Epidermal melanocyte (primary cell): ENCODE results near the gene C4orf50.
A peak's percentile ranks its signal among the peaks of the same experiment; 100 is the strongest.

Source experiments
- DNase-seq: peaks from one replicate; pipeline ENCODE4 v3.0.0; 2011; ENCODE audit warnings: low spot score; ENCODE audit not compliant: insufficient read length

C4orf50 gene

DNA sequence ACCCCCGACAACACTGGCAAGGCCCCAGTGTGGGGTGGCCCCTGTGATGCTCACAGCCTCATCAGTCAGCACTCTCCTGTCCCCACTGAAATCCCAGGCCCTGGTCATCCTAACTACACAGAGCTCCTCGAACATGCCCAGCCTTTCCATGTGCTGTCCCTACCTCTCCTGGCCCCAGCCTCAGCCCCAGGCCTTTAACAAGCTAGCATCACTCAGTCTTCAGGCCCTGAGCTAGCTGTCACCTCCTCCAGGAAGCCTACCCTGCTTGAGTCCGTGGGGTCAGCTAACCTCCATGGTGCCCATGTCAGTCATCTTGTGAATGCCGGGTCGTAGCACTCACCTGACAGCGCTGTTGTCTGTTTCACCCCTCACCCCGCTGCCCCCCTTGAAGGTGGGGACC is 25.6 kb upstream of the C4orf50 start:
- DNase-seq = no peak

DNA sequence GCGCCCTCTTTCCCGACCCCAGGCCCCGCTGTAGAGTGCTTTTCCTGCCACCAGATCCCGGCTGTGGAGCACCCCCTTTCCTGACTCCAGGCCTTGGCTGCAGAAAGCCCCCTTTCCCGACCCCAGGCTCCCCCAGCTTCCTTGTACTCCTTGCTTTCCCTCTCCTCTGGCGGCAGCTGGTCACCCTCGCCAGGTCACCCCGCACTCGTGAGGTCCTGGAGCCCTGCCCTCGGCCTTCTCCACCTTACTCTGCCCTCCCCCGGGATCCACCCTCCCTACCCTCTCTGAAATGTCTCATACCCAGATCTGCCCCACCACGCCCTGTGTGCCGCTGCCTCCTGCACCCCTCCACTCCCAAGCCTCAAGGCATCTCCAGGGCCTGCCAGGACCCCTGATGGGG is 25.0 kb upstream of the C4orf50 start:
- DNase-seq = no peak

DNA sequence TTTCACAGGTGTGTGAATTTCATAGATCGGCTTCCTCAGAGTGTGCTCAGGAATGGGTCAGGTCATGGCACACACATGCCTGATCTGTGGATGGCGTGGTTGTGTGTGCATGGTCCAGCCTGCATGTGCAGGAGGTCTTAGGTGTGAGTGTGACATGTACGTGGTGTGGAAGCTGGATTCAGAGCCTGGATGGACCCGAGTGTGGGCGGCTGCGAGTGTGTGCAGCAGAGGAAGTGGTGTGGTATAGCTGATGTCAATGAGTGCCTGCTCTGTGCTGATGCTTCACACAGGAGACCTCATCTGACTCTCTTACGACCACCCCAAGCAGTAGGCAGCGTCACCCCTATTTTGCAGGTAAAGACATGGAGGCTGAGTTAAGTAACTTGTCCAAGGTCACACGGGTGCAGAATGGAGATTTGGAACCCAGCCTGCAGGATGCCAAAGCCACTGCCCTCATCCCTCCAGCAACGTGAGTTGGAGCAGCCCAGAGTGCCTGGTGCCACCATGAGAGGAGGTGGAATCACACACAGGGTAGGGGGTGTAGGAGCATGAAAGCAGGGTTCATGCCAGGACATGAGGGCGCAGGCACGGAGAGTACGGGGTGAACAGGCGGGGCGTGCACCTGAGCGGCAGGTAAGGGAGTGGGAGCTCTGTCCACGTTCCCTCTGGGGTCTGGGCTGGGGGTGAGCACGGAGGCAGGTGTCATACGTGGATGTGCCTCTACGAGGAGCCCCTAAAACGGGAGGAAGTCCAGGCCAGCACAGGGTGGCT is 24.2 kb upstream of the C4orf50 start:
- no peak for DNase-seq

GRCh38 chr4:6041800-6042199 is 23.6 kb upstream of the C4orf50 start:
- no peak for DNase-seq

DNA sequence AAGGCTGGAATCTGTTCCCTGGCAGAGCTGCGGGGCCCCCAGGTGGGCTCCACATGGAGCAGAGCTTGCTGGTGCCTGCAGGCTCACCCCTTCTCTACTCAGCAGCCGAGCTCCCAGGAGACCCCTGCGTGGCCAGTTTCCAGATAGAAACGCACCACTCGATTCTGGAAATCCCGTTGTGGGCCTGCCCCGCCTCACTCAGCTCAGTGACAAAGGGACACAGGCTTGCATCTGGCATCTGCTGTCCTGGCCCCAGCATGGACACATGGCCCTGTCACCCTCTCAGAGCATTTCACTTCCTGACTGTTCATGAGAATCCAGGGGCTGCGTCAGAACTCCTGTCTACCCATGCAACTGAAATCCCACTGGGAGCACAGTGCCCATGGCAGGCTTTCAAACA is 20.5 kb upstream of the C4orf50 start:
- DNase-seq = no peak

- DNase-seq = no peak
These were observed 17.6 kb upstream of the C4orf50 start for GRCh38 chr4:6035786-6036185.

DNA sequence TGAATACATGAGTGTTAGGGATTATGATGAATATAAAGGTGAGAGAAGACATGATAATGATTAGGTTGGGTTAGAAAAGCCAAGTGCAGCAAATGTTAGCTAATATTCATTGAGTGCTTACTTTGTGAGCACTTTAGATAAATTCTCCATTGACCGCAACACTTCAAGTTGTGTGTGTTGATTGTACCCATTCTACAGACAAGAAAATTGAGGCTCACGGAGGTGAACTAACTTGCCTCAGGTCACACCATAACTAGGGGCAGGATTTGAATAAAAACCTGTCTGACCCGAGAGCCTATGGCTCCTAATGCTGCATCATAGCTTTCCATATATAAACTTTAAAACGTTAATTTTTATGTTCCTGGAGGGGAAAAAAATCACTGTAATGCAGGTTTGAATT is 15.2 kb upstream of the C4orf50 start:
- no peak for DNase-seq

DNA sequence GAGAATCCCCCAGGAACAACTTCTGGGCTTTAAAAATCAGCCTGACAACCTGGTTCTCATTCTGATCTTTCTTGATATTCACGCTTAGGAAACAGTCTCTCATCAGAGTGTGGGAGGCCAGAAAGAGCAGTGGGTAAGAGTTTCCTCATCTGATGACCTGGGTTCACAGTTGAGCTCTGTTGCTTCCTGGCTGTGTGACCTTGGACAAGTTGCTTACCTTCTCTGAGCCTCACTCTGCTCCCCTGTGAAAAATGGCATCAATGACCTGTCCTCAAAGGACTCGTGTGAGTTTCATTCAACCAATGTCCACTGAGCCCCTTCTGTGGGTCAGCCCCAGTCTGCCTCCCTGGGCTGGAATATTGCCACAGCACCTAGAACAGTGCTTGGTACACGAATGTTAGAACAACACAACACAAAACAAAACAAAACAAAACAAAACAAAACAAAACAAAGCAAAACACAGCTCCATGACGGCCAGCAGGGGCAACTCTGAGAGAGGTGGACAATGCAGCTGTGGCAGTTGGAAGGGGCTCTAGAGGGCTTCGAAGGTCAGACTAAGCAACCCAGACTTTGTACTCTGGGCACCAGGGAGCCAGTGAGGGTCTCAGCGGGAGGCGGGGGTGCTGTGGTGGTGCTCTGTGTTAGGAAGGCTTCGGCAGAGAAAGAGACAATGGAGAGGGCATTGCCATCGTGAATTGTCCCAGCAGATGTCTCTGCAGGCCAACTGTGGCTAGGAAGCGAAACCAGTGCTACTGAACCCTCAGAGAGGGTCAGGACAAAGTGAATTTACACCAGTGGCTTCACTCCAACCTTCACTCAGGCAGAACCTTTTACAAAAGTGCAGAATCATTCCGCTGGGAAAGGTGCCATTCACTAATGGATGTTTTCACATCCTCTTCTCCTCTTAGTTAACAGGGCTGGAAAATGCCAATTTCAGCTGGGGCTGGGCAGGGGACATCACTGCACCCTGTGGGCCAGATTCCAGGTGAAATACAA is 14.3 kb upstream of the C4orf50 start:
- no peak for DNase-seq

GRCh38 chr4:6031846-6032245 is 13.6 kb upstream of the C4orf50 start:
- DNase-seq = no peak

DNA sequence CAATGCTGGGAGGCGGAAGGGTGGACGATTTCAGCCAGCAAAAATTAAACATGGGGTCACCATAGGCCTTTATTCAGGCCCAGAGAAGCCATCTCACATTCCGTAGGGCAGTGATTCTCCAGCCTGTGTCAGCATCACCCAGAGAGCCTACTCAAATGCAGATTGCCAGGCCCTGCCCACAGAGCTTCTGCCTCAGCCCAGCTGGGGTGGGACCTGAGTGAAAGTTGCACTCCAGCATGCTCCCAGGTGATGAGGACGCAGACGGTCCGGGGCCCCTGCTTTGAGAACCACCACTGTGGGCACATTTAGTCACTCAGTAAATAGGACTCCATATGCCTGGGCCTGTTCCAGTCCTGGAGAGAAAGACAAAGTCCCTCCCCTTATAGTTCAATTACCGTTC is 12.4 kb upstream of the C4orf50 start:
- no peak for DNase-seq

DNA sequence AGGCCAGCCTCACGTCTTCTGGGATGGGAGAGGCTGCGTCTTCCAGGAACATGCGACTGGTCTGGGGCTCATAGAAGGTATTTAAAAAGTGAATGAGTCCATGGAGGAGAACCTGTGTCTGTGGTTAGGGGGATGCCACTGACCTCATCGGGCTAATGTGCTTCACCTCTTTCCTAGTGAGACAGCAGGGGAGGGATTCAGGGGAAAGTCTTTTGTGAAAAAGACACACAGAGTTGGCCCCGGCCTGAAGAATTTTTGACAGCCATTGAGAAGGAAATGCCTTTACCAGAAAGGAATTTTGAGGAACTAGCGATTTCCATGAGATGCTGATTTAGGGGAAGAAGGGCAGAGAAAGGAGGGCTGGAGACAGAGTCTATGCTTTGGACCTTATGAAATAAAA is 11.0 kb upstream of the C4orf50 start:
- DNase-seq = no peak

- DNase-seq = no peak
These were observed 9.9 kb upstream of the C4orf50 start for GRCh38 chr4:6028168-6028567.

DNA sequence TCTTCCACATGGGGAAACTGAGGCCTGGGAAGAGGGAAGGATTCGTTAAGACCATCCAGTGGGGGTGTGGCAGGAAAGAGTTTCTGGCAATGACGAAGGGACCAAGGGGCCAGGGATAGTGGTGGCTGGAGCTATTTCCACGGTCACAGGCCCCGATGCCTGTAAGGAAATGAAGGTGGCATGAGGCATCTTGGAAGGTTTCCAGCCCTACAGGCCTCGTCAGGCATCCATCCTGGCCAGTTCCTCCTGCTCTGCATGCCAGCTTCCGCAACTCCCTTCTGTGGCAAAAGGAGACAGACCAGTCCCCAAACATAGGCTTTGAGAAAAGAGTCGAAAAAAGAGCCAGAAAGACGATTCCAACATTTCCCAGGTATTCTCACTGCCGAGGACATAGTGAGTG is 9.2 kb upstream of the C4orf50 start:
- no peak for DNase-seq

- no peak for DNase-seq
These were observed 6.2 kb upstream of the C4orf50 start for GRCh38 chr4:6024313-6024960.

DNA sequence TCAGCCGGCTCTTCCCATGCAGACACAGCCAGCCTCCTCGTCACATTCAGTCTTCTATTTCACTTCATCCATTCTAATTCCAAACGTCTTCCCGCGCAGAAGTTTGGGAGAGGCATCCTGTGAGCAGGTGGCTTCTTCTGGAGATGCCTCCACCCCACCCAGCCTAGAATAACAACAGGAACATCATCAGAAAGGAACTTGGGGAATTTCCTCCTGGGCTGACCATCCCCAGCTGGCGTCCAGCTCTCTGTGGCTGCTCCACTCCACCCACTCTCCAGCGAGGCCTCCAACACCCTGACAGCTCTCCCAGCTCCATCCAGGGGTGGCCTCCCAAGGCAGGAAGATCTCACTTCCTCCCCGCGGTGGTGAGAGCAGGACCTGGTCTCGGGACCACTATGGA is 5.5 kb upstream of the C4orf50 start:
- DNase-seq = no peak

DNA sequence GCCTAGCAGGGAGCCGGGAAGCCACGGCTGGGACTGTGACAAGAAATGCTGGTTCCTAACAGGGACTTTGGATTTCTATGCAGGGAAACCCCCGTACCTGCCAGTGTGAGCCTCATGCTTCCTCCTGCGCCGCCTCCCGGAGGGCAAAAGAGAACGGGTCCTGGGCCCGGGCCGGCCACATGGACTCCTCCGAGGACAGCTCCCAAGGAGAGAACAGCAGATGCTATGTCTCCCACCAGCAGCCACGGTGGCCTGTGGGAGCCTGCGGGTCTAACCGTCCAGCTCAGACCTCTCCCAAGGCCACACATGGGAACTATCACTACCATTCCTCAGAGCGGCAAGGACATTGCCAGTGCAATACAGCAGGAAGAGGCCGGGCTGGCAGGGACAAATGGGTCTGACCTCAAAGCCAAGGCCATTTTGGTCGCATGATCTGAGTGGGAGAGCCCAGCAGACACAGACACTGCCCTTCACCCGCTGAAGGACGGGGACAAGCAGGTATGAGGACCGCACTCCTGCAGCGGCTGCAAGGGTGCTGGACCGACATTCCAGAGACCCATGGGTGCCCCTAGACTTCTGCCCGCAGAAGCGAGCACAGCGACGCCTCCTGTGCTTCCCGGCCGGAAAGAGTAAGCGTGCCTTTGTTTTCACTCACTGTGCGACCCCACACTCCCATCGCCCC is 4.5 kb upstream of the C4orf50 start:
- no peak for DNase-seq

GRCh38 chr4:6021831-6022606 is 3.8 kb upstream of the C4orf50 start:
- no peak for DNase-seq

DNA sequence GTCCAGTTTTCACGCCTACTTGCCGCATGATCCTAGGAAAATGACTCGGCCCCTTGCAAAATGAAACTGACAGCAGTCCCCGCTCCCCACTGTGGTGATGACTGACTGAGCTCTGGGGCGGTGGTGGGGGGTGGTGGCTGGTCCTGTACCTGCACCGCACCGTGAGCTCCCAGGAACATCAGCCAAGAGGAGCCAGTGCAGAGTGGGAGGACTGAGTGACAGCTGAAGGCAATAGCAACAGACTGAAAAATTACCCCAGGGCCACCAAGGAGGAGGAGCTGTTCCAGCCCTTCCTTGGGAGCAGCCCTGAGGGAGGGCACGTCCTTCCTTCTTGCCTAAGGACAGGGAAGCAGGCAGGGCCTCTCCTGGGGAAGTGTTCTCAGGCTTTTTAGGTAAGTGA is 2.4 kb upstream of the C4orf50 start:
- no peak for DNase-seq

DNA sequence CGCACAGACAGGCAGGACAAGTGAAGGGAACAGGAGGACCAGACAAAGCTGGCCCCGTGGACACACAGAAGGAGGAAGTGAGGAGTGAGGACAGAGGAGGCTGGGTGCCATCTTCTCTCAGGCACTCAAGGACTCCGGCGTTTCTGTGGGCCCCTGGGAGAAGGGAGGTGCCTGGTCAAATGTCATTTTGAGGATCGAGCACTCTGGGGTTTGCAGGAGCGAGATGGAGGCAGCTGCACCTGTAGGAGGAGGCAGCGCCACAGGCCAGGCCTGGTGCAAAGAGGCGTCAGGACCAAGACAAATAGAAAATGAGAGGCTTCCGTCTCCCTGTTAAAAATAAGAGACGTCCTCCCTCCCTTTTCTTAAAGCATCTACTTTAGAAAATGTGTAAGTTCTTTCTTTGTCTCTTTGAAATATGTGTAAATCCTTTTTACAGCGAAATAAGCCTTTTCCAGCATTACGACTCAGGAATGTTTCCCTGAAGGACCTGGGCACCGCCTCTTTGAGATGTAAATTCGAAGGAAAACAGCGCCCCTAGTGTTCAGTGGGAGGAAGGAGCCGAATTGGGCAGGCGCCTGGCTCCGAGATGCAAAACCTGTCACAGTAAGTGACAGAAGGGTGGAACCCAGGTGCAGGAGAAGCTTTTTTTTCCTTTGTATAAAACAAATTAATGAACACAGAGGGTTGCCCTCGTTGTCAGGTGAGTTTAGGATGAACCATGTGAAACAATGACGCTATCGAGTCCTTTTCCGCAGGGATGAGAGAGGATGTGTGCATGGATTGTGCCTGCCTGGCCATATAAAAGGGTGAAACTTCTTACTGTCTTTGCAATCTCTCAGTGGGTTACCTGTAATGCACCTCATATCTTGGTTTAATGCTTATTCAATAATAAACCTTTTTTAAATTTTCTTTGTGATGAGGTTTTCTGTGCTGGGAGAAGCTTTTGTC is 1.4 kb upstream of the C4orf50 start:
- peak; percentile 31 for DNase-seq

GRCh38 chr4:6017800-6018199 is 431 bp downstream of the C4orf50 start:
- no peak for DNase-seq
